HG03097 (cell line): ENCODE results near the gene FNBP1L.
"Not testable (repeated sequence)": the region's sequence is repeated elsewhere in the genome, so short reads cannot be mapped to it uniquely, and the experiment has no call there.

ENCODE experiments used
- ATAC-seq: cut with Tn5 transposase; IDR thresholded peaks from one replicate; pipeline ENCODE4 v1.9.1; 2021; ENCODE audit not compliant: unreplicated experiment, low FRiP score

The FNBP1L gene

DNA sequence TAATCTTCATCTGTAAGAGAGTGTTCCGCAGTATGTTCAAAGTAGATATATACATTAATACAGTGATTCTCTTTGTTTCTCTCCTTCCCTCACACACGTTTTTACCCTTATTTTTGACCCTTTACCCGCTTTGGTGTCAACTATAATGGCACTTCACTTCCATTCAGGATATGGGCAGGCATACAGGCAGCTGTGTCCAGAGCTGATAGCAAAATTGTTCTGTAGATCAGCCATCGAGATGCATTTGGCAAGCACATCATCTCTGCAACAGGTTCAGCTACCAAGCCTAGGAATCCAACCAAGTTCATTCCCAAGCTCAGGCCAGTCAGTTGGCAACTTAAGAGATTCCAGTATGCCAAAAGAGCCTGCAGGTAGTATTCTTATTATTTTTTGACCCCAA lies 74.8 kb downstream of the FNBP1L start:
- ATAC-seq: no peak

DNA sequence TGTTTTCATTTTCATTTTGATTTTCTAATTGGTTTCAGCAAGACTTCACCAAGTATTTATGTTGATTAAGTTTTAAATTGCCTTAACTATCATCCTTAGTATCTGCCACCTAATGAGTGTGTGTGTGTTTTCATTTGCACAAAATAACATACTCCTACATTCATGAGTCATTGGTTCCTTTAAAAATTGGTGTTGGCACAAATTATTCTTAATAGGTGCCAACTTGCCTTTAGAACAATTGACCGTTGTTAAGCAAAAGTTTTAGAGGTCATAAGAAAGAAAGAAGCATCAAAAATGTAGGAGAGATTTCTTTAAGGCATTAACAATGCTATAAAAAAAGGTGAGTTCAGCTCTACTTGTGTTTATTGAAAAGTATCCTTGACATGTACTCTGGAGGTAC lies 77.5 kb downstream of the FNBP1L start:
- ATAC-seq: no peak

DNA sequence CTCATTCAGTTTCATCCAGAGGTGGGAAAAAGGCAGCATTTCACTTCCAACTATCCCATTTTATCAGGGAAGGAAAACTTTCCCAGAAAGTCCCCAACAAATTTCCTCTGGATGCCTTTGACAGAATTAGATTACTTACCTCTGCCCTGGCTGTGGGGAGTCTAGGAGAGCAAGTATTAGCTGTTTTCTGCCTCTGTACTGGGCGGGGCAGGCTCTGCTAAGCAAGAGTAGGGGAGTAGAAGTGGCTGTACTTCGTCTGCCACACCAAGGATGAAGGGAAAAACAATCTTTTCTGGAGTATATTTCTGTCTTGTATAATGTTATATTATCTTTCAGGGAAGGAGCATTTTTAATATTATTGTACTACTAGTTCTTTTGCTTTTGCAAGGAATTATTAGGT lies 78.5 kb downstream of the FNBP1L start:
- no peak for ATAC-seq

DNA sequence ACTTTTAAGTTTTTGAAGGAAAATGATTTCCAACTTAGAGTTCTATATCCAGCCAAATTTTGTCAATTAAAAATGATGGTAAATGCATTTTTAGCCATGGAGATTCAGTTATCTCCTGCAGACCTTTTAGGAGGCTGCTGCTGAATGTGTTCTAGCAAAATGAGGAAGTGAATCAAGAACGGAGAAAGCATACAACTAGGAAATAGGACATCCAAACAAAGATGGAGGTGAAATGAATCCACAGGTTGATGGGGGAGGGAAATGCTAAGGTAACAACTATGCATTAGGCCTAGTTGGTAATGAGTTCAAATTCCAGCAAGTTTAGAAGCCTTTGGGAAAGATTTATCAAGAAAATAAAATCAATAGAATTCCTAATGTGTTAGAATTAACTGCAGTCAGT lies 80.5 kb downstream of the FNBP1L start:
- no peak for ATAC-seq

- ATAC-seq: no peak
Measured at GRCh38 chr1:93531193-93531592, 83.3 kb downstream of the FNBP1L start.

DNA sequence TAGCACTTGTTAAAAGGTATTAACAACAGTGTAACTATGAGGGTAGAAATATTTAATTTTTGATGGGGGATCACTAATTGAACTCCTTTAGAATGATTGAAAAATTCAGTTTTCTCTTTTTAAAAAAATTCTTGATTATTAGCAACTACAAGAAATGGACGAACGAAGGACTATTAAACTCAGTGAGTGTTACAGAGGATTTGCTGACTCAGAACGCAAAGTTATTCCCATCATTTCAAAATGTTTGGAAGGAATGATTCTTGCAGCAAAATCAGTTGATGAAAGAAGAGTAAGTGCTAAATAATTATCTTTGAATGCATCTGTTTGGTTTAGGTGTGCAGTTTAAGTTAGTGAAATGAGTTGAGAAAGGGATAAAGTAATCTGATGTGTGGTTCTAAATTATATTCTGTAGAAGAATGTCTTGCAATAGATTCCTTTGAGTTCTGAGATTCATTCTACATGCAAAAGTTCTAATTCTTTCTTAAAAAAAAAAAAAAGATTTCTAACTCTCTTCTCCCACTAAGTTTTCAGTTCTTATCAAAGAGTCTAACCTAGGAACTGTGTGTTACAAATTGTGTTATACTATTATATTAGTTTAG lies 85.0 kb downstream of the FNBP1L start:
- no peak for ATAC-seq

DNA sequence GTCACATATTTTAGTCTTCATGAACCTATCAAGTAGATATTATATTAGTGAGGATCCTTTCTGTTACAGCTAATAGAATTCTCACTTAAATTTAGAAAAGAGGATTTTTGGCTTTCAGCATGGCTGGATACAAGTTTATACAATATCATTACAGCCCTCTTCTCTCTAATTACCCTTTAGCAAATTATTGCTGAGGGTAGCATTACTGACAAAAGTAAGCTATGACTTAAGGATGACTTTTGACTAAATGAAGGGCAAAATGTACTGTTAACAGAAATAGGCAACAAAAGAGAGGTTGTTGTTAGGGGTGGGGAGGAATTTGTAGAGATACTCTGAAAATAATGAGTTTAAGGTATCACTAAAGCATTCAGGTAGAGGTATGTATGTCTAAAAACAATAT lies 85.8 kb downstream of the FNBP1L start:
- no peak for ATAC-seq

GRCh38 chr1:93537396-93537795 lies 89.5 kb downstream of the FNBP1L start:
- no peak for ATAC-seq

- ATAC-seq: no peak
Measured at GRCh38 chr1:93537924-93538323, 90.0 kb downstream of the FNBP1L start.

DNA sequence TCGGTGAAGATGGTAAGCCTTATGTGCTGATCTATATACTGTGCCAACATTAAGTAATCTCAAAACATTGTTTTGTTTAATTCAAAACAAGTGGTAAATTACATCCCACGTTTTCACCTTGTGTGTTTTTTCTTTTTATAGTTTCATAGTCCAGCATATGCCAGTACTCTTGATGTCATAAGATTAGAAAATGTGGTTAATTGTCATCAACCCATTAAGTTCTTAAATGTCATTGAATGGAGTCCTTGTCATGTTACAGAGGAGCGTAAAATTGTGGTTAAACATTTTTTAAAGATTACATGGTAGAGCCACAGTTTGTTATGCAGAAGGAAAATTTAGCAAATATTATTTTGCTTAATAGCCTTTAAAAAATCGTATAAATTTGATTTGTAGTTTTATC lies 93.1 kb downstream of the FNBP1L start:
- ATAC-seq: no peak

DNA sequence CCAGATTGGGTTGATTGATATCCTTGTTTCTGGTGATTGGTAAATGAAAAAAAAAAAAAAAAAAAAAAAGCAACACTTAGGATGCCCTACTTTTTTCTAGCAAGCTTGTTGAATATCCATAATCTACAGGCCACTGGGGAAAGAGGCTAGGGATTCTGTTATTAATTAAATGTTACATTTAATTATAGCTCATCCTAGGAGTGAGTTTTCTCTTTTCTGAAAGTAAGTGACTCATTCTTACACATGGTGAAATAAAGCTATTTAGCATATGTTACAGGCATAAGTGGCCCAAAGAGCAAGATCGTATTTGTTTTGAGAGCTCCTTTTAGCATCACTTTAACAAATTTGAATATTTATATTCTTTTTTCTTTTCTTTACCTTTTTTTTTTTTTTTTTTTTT lies 94.5 kb downstream of the FNBP1L start:
- no peak for ATAC-seq

- ATAC-seq: no peak
Measured at GRCh38 chr1:93546162-93546863, 98.4 kb downstream of the FNBP1L start.

DNA sequence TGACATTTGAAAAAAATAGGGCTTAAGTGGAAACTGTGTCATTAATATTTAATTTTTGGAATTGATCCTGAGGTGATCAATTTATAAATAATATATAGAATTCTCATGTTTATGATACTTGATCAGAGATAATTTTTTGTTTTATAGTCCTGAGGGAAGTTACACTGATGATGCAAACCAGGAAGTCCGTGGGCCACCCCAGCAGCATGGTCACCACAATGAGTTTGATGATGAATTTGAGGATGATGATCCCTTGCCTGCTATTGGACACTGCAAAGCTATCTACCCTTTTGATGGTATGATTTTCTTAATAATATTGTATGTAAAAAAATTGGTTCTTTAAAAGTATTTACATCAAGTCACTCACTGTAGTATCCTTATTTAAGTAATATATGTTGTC lies 101.2 kb downstream of the FNBP1L start:
- no peak for ATAC-seq

GRCh38 chr1:93549811-93550210 lies 101.9 kb downstream of the FNBP1L start:
- no peak for ATAC-seq

DNA sequence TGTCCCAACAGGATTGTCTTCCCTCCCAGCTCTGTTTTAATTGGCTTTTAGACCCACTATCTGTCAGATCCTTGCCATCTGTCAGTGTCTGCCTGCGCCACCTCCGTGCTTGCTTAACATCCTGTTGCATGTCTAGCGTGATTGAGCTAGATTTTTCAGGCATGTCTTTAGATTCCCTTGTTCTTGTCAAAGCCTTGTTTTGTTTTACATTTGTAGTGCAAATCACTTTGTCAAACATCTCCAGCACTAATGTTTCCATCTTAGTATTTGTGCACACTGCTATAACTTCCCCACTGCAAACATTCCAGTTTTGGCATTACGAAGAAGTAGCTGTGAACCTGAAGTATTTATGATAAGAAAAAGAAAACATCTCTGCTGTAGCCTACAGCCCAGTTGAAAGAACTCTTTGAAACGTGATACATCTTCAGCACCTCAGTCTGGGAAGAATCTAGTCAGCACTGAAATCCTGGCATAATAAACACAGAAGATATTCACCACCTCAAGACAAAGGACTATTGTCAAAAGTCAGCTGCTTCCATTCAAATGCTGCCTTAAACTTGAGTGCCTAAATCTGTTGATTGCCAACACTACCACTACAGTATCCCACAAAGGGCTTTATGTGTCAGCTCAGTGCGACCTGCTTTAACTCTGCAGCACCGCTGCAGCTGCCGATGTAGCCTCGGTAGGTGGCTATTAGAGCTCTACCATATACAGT lies 105.0 kb downstream of the FNBP1L start:
- ATAC-seq: no peak

DNA sequence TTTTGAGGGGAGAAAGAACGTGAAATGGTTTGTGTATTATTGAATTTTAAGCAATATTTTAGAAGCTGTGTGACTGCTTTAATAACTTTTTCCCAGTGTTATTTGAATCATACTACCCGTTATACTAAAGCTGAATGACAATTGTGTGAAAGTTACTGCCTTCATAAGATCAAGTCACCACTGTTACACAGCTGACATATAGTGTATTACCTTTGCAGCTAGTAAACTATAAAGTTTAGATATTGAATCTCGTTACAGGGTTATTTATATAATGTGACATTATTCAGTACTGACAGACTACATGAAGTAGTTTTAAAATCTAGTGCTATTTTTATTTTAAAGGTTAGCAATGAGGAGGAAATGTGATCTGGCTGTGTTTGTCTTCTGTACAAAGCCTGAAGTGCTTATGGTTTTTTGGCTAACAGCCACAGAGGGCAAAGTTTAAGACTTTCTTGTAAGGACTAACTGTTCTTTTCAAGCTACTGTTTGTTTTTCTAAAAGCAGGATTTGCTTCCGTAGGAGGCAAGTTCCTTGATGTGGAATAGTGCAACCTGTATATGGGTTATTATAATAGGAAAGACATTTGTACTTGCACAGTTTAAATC lies 106.1 kb downstream of the FNBP1L start:
- not testable (repeated sequence) for ATAC-seq

- no peak for ATAC-seq
Measured at GRCh38 chr1:93554883-93555872, 107.3 kb downstream of the FNBP1L start.

DNA sequence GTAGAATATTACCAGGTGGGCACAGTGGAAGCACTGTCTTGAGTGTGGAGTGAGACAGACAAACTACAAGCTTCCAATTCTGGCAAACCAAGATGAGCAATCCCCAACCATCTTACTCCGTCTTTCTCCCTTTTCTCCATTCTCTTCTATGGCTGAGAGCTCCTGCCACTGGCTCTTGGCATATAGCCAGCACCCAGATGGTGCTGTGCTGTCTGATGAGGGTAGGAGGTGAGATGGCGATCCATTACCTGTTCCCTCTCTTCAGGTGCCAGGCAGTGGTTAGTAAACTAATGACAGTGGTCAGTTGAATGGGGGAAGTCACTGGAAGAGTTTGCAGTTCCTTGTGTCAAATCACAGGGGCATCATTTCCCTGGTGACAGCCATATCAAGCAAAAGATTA lies 108.4 kb downstream of the FNBP1L start:
- ATAC-seq: no peak

GRCh38 chr1:93559045-93559444 lies 111.1 kb downstream of the FNBP1L start:
- ATAC-seq: no peak

- no peak for ATAC-seq
Measured at GRCh38 chr1:93559695-93560094, 111.8 kb downstream of the FNBP1L start.
